Astrocyte (in vitro differentiated cells and primary cell): Measurements from ENCODE around the gene DDR2. TPM values are rescaled to one million over a fixed set of nuclear protein-coding genes. Genes with fewer than 3 reads are reported as not detected.

Experiments used
- DNase-seq: peaks from one replicate; pipeline ENCODE4 v3.0.0-alpha.2; 2010; ENCODE audit warnings: low read depth
- FAIRE-seq: peaks from 2 replicates; lab custom pipeline; 2011; peaks lifted over from hg19 to GRCh38; lab: Jason Lieb, UNC
- H2AFZ ChIP-seq: 2 replicates; pipeline ENCODE4 v1.6.0; 2012; ENCODE audit warnings: low read depth, low read length, inconsistent platforms
- H3K27ac ChIP-seq: 2 replicates; pipeline ENCODE4 v1.5.1; 2011; ENCODE audit warnings: low read depth, low read length, inconsistent platforms
- H3K27me3 ChIP-seq: 2 replicates; pipeline ENCODE4 v1.6.0; 2011; ENCODE audit warnings: low read length, inconsistent platforms; ENCODE audit not compliant: insufficient read depth
- H3K36me3 ChIP-seq: 2 replicates; pipeline ENCODE4 v1.5.1; 2011; ENCODE audit warnings: low read length, inconsistent platforms; ENCODE audit not compliant: insufficient read depth
- H3K4me1 ChIP-seq: 2 replicates; pipeline ENCODE4 v1.5.1; 2011; ENCODE audit warnings: low read length, inconsistent platforms; ENCODE audit not compliant: insufficient read depth
- H3K4me2 ChIP-seq: 2 replicates; pipeline ENCODE4 v1.6.0; 2012; ENCODE audit warnings: low read length, inconsistent platforms
- H3K4me3 ChIP-seq: 2 replicates; pipeline ENCODE4 v1.5.1; 2011; ENCODE audit warnings: low read depth, mild to moderate bottlenecking, low read length, inconsistent platforms; ENCODE audit not compliant: insufficient read depth
- H3K79me2 ChIP-seq: 2 replicates; pipeline ENCODE4 v1.6.0; 2012; ENCODE audit warnings: mild to moderate bottlenecking, low read length, inconsistent platforms; ENCODE audit not compliant: insufficient read depth
- H3K9ac ChIP-seq: 2 replicates; pipeline ENCODE4 v1.6.0; 2012; ENCODE audit warnings: mild to moderate bottlenecking, low read length, inconsistent platforms
- H3K9me3 ChIP-seq: 2 replicates; pipeline ENCODE4 v1.5.1; 2012; ENCODE audit warnings: low read depth, mild to moderate bottlenecking, low read length, inconsistent platforms; ENCODE audit not compliant: insufficient read depth
- H4K20me1 ChIP-seq: 2 replicates; pipeline ENCODE4 v1.6.0; 2012; ENCODE audit warnings: low read length, inconsistent platforms; ENCODE audit not compliant: insufficient read depth
- H3K27ac Mint-ChIP-seq: one replicate; pipeline ENCODE4 v1.8.0; 2021; ENCODE audit warnings: mild to moderate bottlenecking, mixed read lengths; ENCODE audit not compliant: unreplicated experiment
- H3K27me3 Mint-ChIP-seq: one replicate; pipeline ENCODE4 v1.8.0; 2021; ENCODE audit warnings: low read depth, mixed read lengths; ENCODE audit not compliant: unreplicated experiment
- H3K36me3 Mint-ChIP-seq: one replicate; pipeline ENCODE4 v1.8.0; 2021; ENCODE audit warnings: low read depth, mixed read lengths; ENCODE audit not compliant: unreplicated experiment
- H3K4me1 Mint-ChIP-seq: one replicate; pipeline ENCODE4 v1.8.0; 2021; ENCODE audit warnings: low read depth, mixed read lengths; ENCODE audit not compliant: unreplicated experiment
- H3K4me3 Mint-ChIP-seq: one replicate; pipeline ENCODE4 v1.8.0; 2021; ENCODE audit warnings: mild to moderate bottlenecking, moderate library complexity, mixed read lengths; ENCODE audit not compliant: unreplicated experiment
- H3K9me3 Mint-ChIP-seq: one replicate; pipeline ENCODE4 v1.8.0; 2021; ENCODE audit warnings: mild to moderate bottlenecking, mixed read lengths; ENCODE audit not compliant: unreplicated experiment
- CTCF ChIP-seq: IDR thresholded peaks from 2 replicates; pipeline ENCODE4 v1.5.1; 2011; ENCODE audit warnings: low read depth, mild to moderate bottlenecking, inconsistent platforms, low read length, moderate library complexity; ENCODE audit not compliant: insufficient read depth
- EZH2 ChIP-seq: IDR thresholded peaks from 2 replicates; pipeline ENCODE4 v1.6.1; 2012; ENCODE audit warnings: mild to moderate bottlenecking, low read length, inconsistent platforms; ENCODE audit not compliant: insufficient read depth
- total RNA-seq: library from RNA; stranded (reverse); gene quantifications from 2 replicates; pipeline ENCODE4 v1.2.1, GENCODE V29; 2021

The DDR2 gene
- total RNA-seq, 1 donor from 2014 or later, result 15.3 TPM

GRCh38 chr1:162835157-162835899 is 203.1 kb downstream of the DDR2 start:
- Histone ChIP-seq H3K27me3 (no peaks in the 10 kb centered on the region), H3K27ac (no peak overlapping the region), H3K36me3 (no peaks in the 10 kb centered on the region), H4K20me1 (no peaks in the 10 kb centered on the region), H3K4me3 (no peak overlapping the region), H2AFZ (no peak overlapping the region), H3K4me2 (no peak overlapping the region), H3K9ac (no peak overlapping the region), H3K9me3 (no peaks in the 10 kb centered on the region), H3K79me2 (no peaks in the 10 kb centered on the region), H3K4me1 (no peaks in the 10 kb centered on the region)
- TF ChIP-seq CTCF (no peak), EZH2 (no peak)
- Mint-ChIP-seq H3K27me3 (no peaks in the 10 kb centered on the region), H3K36me3 (no peaks in the 10 kb centered on the region), H3K4me3 (no peak overlapping the region), H3K9me3 (peaks cover 4% of the 10 kb centered on the region), H3K27ac (no peak overlapping the region), H3K4me1 (no peaks in the 10 kb centered on the region)
- DNase-seq, result no peak
- no peak for FAIRE-seq

Other genes with a start within 250 kb of the DDR2 start
- gene SH2D1B, start 220.3 kb upstream of the DDR2 start, total RNA-seq, result not detected in 2 replicates
- 36.5 and 43.5 TPM in 2 replicates for gene UHMK1, start 134.6 kb upstream of the DDR2 start, total RNA-seq
- 88.8 and 103 TPM in 2 replicates for gene UAP1, start 70.7 kb upstream of the DDR2 start, total RNA-seq
- 8.0 and 10.9 TPM in 2 replicates for gene HSD17B7, start 158.2 kb downstream of the DDR2 start, total RNA-seq
- not detected in 2 replicates for gene CCDC190, start 228.7 kb downstream of the DDR2 start, total RNA-seq